HG03139 (cell line): ENCODE measurements around the gene VSIG4.

Experiments
- ATAC-seq: cut with Tn5 transposase; IDR thresholded peaks from one replicate; pipeline ENCODE4 v1.9.1; 2021; ENCODE audit not compliant: unreplicated experiment

Gene VSIG4

GRCh38 chrX:66009231-66009845, 30.5 kb downstream of the VSIG4 start:
- no peak for ATAC-seq

GRCh38 chrX:66008328-66008970, 31.4 kb downstream of the VSIG4 start:
- ATAC-seq: no peak

- no peak for ATAC-seq
Observed at GRCh38 chrX:66007851-66008250, 32.0 kb downstream of the VSIG4 start.

- ATAC-seq: no peak
Observed at GRCh38 chrX:66005830-66006449, 33.9 kb downstream of the VSIG4 start.

- ATAC-seq: no peak
Observed at GRCh38 chrX:66004928-66005829, 34.7 kb downstream of the VSIG4 start.

GRCh38 chrX:66002824-66003680, 36.8 kb downstream of the VSIG4 start:
- no peak for ATAC-seq

- no peak for ATAC-seq
Observed at GRCh38 chrX:66001596-66001995, 38.3 kb downstream of the VSIG4 start.

- no peak for ATAC-seq
Observed at GRCh38 chrX:66000628-66001272, 39.1 kb downstream of the VSIG4 start.

GRCh38 chrX:66000178-66000577, 39.7 kb downstream of the VSIG4 start:
- ATAC-seq: no peak

GRCh38 chrX:65999563-66000148, 40.2 kb downstream of the VSIG4 start:
- ATAC-seq: no peak

GRCh38 chrX:65999029-65999562, 40.8 kb downstream of the VSIG4 start:
- no peak for ATAC-seq

- no peak for ATAC-seq
Observed at GRCh38 chrX:65997978-65998717, 41.7 kb downstream of the VSIG4 start.

GRCh38 chrX:65994519-65995506, 45.1 kb downstream of the VSIG4 start:
- ATAC-seq: no peak

GRCh38 chrX:65993915-65994460, 45.9 kb downstream of the VSIG4 start:
- no peak for ATAC-seq

- no peak for ATAC-seq
Observed at GRCh38 chrX:65993332-65993731, 46.5 kb downstream of the VSIG4 start.

- no peak for ATAC-seq
Observed at GRCh38 chrX:65990702-65991101, 49.2 kb downstream of the VSIG4 start.

GRCh38 chrX:65987811-65988210, 52.1 kb downstream of the VSIG4 start:
- no peak for ATAC-seq
